Keratinocyte (primary cell): Measurements from ENCODE around the gene SLC25A11. TPM values are rescaled to one million over a fixed set of nuclear protein-coding genes. Genes with fewer than 3 reads are reported as not detected.

ENCODE experiments used
- DNase-seq: peaks from one replicate; pipeline ENCODE4 v3.0.0-alpha.2; 2011; ENCODE audit warnings: low read depth, missing footprints, low spot score
- FAIRE-seq: peaks from 2 replicates; lab custom pipeline; 2011; peaks lifted over from hg19 to GRCh38; lab: Jason Lieb, UNC
- H2AFZ ChIP-seq: 2 replicates; pipeline ENCODE4 v1.6.0; 2012; ENCODE audit warnings: low read length, control low read depth, inconsistent platforms; ENCODE audit not compliant: control insufficient read depth
- H3K27ac ChIP-seq: 2 replicates; pipeline ENCODE4 v1.5.1; 2011; ENCODE audit warnings: low read length; ENCODE audit not compliant: control insufficient read depth, insufficient read depth
- H3K27me3 ChIP-seq: 3 replicates; pipeline ENCODE4 v1.6.0; 2011; ENCODE audit warnings: low read length; ENCODE audit not compliant: control insufficient read depth, insufficient read depth; ENCODE audit errors: extremely low read depth
- H3K36me3 ChIP-seq, 2 experiments: 2 replicates in 1 of 2; 3 replicates in 1 of 2; pipeline ENCODE4 v1.5.1; 2011; ENCODE audit warnings: low read length in 2 of 2, mild to moderate bottlenecking in 1 of 2; ENCODE audit not compliant: control insufficient read depth in 2 of 2, insufficient read depth in 2 of 2; ENCODE audit errors: extremely low read depth in 1 of 2
- H3K4me1 ChIP-seq: 3 replicates; pipeline ENCODE4 v1.5.1; 2011; ENCODE audit warnings: low read length; ENCODE audit not compliant: control insufficient read depth, insufficient read depth; ENCODE audit errors: extremely low read depth
- H3K4me2 ChIP-seq: 3 replicates; pipeline ENCODE4 v1.6.0; 2011; ENCODE audit warnings: low read depth, low read length; ENCODE audit not compliant: control insufficient read depth, insufficient read depth; ENCODE audit errors: extremely low read depth
- H3K4me3 ChIP-seq, 3 experiments: fragments of 200-600 bp in 1 of 3; sonication (generic) in 1 of 3; 2 replicates in 2 of 3; 3 replicates in 1 of 3; pipeline ENCODE4 v1.5.1; 2011 to 2016; ENCODE audit warnings: low read length in 3 of 3, mild to moderate bottlenecking in 3 of 3, control low read depth in 2 of 3, inconsistent platforms in 1 of 3, low read depth in 1 of 3, mixed read lengths in 1 of 3, mixed run types in 1 of 3, moderate library complexity in 1 of 3; ENCODE audit not compliant: control insufficient read depth in 2 of 3, insufficient read depth in 2 of 3; ENCODE audit errors: extremely low read depth in 1 of 3
- H3K79me2 ChIP-seq: 2 replicates; pipeline ENCODE4 v1.6.0; 2012; ENCODE audit warnings: low read length; ENCODE audit not compliant: control insufficient read depth, insufficient read depth
- H3K9ac ChIP-seq: 3 replicates; pipeline ENCODE4 v1.6.0; 2011; ENCODE audit warnings: low read length; ENCODE audit not compliant: control insufficient read depth, insufficient read depth; ENCODE audit errors: extremely low read depth
- H3K9me1 ChIP-seq: 3 replicates; pipeline ENCODE4 v1.6.0; 2011; ENCODE audit warnings: low read length; ENCODE audit not compliant: control insufficient read depth, insufficient read depth; ENCODE audit errors: extremely low read depth
- H3K9me3 ChIP-seq: 2 replicates; pipeline ENCODE4 v1.5.1; 2012; ENCODE audit warnings: low read depth, low read length; ENCODE audit not compliant: control insufficient read depth
- H4K20me1 ChIP-seq: 3 replicates; pipeline ENCODE4 v1.6.0; 2011; ENCODE audit warnings: low read length; ENCODE audit not compliant: control insufficient read depth, insufficient read depth; ENCODE audit errors: extremely low read depth
- EZH2 ChIP-seq: IDR thresholded peaks from one replicate; pipeline ENCODE4 v1.6.1; 2012; ENCODE audit warnings: inconsistent platforms, mild to moderate bottlenecking, low read length, moderate library complexity
- dilution Hi-C: fragments of 300-500 bp; cut with MboI; formaldehyde crosslinking; loops from one replicate; pipeline ENCODE4 v1.7.0; 2020; ENCODE audit warnings: low sequenced_read_pairs; ENCODE audit not compliant: extremely low pct_ligation_motif_present
- polyA plus RNA-seq, 5 experiments: library from polyadenylated mRNA; depleted of rRNA in 3 of 5; stranded (reverse) in 3 of 5; stranded (forward) in 1 of 5; unstranded in 1 of 5; fragments of >200 nt; gene quantifications; 1 replicate in 1 of 5; 2 replicates in 3 of 5; 3 replicates in 1 of 5; pipeline versions ENCODE4 v1.2.1 to v1.2.3, GENCODE V29; 2011 to 2012; ENCODE audit warnings: missing spikeins in 2 of 5, low read depth in 1 of 5, low replicate concordance in 1 of 5
- TF ChIP-seq, protein P1 (sequence below), 3 experiments: IDR thresholded peaks in 1 of 3; conservative IDR thresholded peaks in 1 of 3; optimal IDR thresholded peaks in 1 of 3; 2 replicates in 2 of 3; 3 replicates in 1 of 3; pipeline versions ENCODE3 to v1.5.1; 2011; ENCODE audit warnings: low read length in 3 of 3, mild to moderate bottlenecking in 3 of 3, moderate library complexity in 2 of 3, control low read depth in 1 of 3, inconsistent platforms in 1 of 3; ENCODE audit not compliant: insufficient read depth in 2 of 3; ENCODE audit errors: extremely low read depth in 1 of 3

SLC25A11 gene
- polyA plus RNA-seq, 1 donor (not counting 4 experiments of a cell fraction or from before 2014, with no cell fraction given) = 33.8 TPM

- H3K36me3 ChIP-seq = peaks cover 27 to 34% of the 10 kb centered on the region in 2 experiments
- peak overlapping the region; percentile 96 to 99 (median 97) for H3K4me3 ChIP-seq
- peaks cover 46% of the 10 kb centered on the region for H3K79me2 ChIP-seq
- FAIRE-seq (no peak), DNase-seq (no peak)
- dilution Hi-C loops = loop anchor here (10.0 kb wide), 1 partner anchor 58 kb away; no protein-coding TSS in a partner anchor
- H3K27me3 ChIP-seq = no peaks in the 10 kb centered on the region
- H4K20me1 ChIP-seq = peaks cover 15% of the 10 kb centered on the region
- H3K9me1 ChIP-seq = no peaks in the 10 kb centered on the region
- no peak for TF ChIP-seq EZH2
- TF ChIP-seq, protein P1, sequence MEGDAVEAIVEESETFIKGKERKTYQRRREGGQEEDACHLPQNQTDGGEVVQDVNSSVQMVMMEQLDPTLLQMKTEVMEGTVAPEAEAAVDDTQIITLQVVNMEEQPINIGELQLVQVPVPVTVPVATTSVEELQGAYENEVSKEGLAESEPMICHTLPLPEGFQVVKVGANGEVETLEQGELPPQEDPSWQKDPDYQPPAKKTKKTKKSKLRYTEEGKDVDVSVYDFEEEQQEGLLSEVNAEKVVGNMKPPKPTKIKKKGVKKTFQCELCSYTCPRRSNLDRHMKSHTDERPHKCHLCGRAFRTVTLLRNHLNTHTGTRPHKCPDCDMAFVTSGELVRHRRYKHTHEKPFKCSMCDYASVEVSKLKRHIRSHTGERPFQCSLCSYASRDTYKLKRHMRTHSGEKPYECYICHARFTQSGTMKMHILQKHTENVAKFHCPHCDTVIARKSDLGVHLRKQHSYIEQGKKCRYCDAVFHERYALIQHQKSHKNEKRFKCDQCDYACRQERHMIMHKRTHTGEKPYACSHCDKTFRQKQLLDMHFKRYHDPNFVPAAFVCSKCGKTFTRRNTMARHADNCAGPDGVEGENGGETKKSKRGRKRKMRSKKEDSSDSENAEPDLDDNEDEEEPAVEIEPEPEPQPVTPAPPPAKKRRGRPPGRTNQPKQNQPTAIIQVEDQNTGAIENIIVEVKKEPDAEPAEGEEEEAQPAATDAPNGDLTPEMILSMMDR (optimal IDR thresholded peaks at IDR 0.05 in 1 of 3, IDR thresholded peaks at IDR 0.05 in 1 of 3, conservative IDR thresholded peaks at IDR 0.05 in 1 of 3; ENCODE audit: extremely low read depth in 1 of 3, insufficient read depth in 2 of 3, low read length in 3 of 3) = no peak
- H3K27ac ChIP-seq = peak overlapping the region; percentile 89
- H3K4me1 ChIP-seq = peaks cover 35% of the 10 kb centered on the region
- H2AFZ ChIP-seq = no peak overlapping the region
- no peaks in the 10 kb centered on the region for H3K9me3 ChIP-seq
- H3K4me2 ChIP-seq = peak overlapping the region; percentile 100
- peak overlapping the region; percentile 94 for H3K9ac ChIP-seq
These were observed 7.2 kb upstream of the SLC25A11 start for GRCh38 chr17:4947010-4947410.

DNA sequence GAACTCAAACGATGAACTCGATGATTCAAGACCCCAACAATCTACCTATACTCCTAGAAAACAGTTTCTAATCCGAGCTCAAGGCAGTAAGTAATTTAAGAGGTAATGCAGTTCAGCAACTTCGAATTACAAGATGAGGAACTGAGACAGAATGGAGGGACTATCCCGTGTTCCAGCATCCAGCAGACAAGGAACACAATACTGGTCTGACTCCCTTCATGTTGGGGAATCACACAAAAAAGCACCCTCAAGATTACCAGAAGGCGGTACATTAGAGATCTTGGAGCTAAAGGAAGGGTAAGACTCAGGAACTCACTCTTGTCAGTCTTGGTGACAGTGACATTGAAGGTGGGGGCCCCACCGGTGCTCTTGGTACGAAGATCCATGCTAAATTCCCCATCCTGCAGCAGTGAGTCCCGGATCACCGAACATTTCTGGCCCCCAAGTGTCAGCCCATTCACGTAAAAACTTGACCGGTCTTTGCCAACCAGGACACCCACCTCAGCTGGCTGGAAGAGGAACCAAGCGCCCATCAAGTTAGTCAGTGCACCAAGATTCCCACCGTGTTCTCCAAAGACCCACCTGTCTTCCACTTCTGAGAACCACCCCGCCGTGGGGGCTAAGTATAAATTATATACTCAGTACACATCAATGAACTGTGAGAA lies 6.6 kb upstream of the SLC25A11 start:
- Histone ChIP-seq H3K9me1 (no peaks in the 10 kb centered on the region), H4K20me1 (peaks cover 15% of the 10 kb centered on the region), H2AFZ (no peak overlapping the region), H3K9me3 (no peaks in the 10 kb centered on the region), H3K27ac (peak overlapping the region; percentile 89), H3K36me3 (peaks cover 27 to 34% of the 10 kb centered on the region in 2 experiments), H3K9ac (peak overlapping the region; percentile 94), H3K4me2 (peak overlapping the region; percentile 100), H3K4me1 (peaks cover 40% of the 10 kb centered on the region), H3K27me3 (no peaks in the 10 kb centered on the region), H3K4me3 (peak overlapping the region; percentile 96 to 99 (median 97)), H3K79me2 (peaks cover 52% of the 10 kb centered on the region)
- dilution Hi-C loops = loop anchor here (10.0 kb wide), 1 partner anchor 58 kb away; no protein-coding TSS in a partner anchor
- no peak for FAIRE-seq
- TF ChIP-seq, protein P1 (optimal IDR thresholded peaks at IDR 0.05 in 1 of 3, IDR thresholded peaks at IDR 0.05 in 1 of 3, conservative IDR thresholded peaks at IDR 0.05 in 1 of 3; ENCODE audit: extremely low read depth in 1 of 3, insufficient read depth in 2 of 3, low read length in 3 of 3) = no peak
- TF ChIP-seq EZH2 = no peak
- DNase-seq = no peak
